Stimulated activated CD4-positive, alpha-beta T cell treated with anti-CD3 and anti-CD28 coated beads, Interleukin-15, amount 100 ng/mL, for 1 hour (primary cell): ENCODE results near the gene DNASE1.

Experiments
- DNase-seq, 2 donors: peaks; one replicate each; pipeline ENCODE4 v3.0.0-alpha.2; 2020; ENCODE audit warnings: low read depth in 1 of 2, low spot score in 1 of 2

DNASE1 gene

GRCh38 chr16:3694051-3694450, 39.6 kb downstream of the DNASE1 start:
- DNase-seq: no peak

- no peak for DNase-seq
These were observed 41.3 kb downstream of the DNASE1 start for GRCh38 chr16:3695610-3696369.

GRCh38 chr16:3696425-3697218, 42.1 kb downstream of the DNASE1 start:
- DNase-seq: no peak

DNA sequence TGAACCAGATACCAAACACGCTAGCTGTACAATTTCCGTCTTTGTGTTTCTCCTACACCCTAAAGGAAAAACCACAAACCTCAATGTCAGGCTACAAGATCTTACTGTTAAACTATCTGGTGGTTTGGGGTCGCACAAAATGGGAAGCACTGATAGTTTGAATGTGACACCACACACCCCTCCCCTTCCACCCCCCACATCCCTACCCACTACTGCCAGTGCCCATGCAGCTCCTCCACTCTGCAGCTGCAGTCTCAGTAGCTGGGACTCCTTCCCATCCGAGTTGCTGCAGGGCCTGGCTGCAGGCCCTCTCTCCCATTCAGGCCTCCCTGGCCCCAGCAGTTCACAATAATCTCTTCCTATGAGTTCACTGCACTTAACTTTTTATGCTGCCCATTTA, 44.5 kb downstream of the DNASE1 start:
- no peak for DNase-seq

- no peak for DNase-seq
These were observed 47.0 kb downstream of the DNASE1 start for GRCh38 chr16:3701531-3701930.

DNA sequence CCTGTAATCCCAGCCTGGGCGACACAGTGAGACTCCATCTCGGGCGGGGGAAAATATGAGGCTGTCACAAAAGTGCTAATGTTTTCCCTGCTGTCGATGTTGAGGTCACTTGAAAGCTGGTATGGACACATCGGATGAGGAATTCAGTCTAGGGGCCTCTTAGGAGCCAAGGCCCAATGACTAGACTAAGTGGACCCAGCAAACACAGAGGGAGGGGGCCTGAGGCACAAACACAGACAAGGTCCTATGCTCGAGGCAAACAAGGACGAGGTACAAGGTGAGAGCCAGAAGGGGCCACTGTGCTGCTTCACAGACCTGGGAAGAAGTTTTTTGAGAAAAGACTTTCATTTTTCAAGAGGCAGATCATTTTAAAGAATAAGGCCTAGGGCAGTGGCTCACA, 47.6 kb downstream of the DNASE1 start:
- DNase-seq: no peak

- DNase-seq: no peak
These were observed 51.9 kb downstream of the DNASE1 start for GRCh38 chr16:3706253-3707012.
